Right lobe of liver (tissue), 6 donors: ENCODE data around the gene OR5AK2. TPM values are rescaled to one million over a fixed set of nuclear protein-coding genes. Genes with fewer than 3 reads are reported as not detected.

Experiments
- ATAC-seq, 4 donors: fragments of 200-7000 bp; cut with Tn5 transposase; one replicate each; pipeline ENCODE4 v1.9.1; 2020; ENCODE audit warnings: mild to moderate bottlenecking in 4 of 4, moderate library complexity in 4 of 4
- DNase-seq, 3 donors: peaks; one replicate each; pipeline ENCODE4 v3.0.0-alpha.2; 2020
- H3K27ac ChIP-seq, 3 donors: fragments of 200-600 bp; one replicate each; pipeline ENCODE4 v1.8.0; 2022
- H3K27me3 ChIP-seq, 2 donors: fragments of 200-600 bp; one replicate each; pipeline ENCODE4 v1.8.0; 2022
- H3K36me3 ChIP-seq, 4 donors: fragments of 200-600 bp; sonication (generic) in 1 of 4; one replicate each; pipeline versions ENCODE4 v1.5.1 to v1.8.0; 2017 to 2022; ENCODE audit warnings: control low read depth in 1 of 4
- H3K4me1 ChIP-seq, 4 donors: fragments of 200-600 bp; sonication (generic) in 1 of 4; one replicate each; pipeline versions ENCODE4 v1.5.1 to v1.8.0; 2017 to 2022; ENCODE audit warnings: control low read depth in 1 of 4
- H3K4me3 ChIP-seq, 3 donors: fragments of 200-600 bp; one replicate each; pipeline ENCODE4 v1.8.0; 2022
- H3K9me3 ChIP-seq, 4 donors: fragments of 200-600 bp; sonication (generic) in 1 of 4; one replicate each; pipeline versions ENCODE4 v1.5.1 to v1.8.0; 2017 to 2022; ENCODE audit warnings: control low read depth in 1 of 4
- POLR2A ChIP-seq: fragments of 450-650 bp; IDR thresholded peaks from one replicate; pipeline ENCODE4 v1.6.1; 2017; ENCODE audit warnings: antibody characterized with exemption, mild to moderate bottlenecking
- WGBS: methylation state at CpG from one replicate; pipeline ENCODE4 v1.1.6; 2018; ENCODE audit warnings: low coverage, low lambda C conversion rate; ENCODE audit not compliant: insufficient coverage; ENCODE audit errors: missing lambda C conversion rate; 5-methylcytosine and 5-hydroxymethylcytosine counted together
- intact Hi-C, 2 donors: fragments of 100-400 bp; cut with DNase I; formaldehyde crosslinking; loops; one replicate each; pipeline versions ENCODE4 v1.11.2 to v1.14.1; 2022
- total RNA-seq, 6 experiments: library from RNA; depleted of rRNA in 2 of 6; stranded (reverse); fragments of >200 nt in 2 of 6; fragmentation: NEBNext Ultra II Directional in 3 of 6; extraction: Animal tissue kit (Norgen Biotek cat#: 25700) in 3 of 6; gene quantifications; one replicate each; pipeline versions ENCODE4 v1.1.0 to v1.2.4, GENCODE V29; 2016 to 2023
- TF ChIP-seq, protein P1 (sequence below), 4 donors: fragments of 200-600 bp in 3 of 4; fragments of 450-650 bp in 1 of 4; IDR thresholded peaks; one replicate each; pipeline versions ENCODE4 v1.5.1 to v1.8.0; 2016 to 2022; ENCODE audit warnings: antibody characterized with exemption in 4 of 4, mild to moderate bottlenecking in 2 of 4
- donor health status: DM: no; HTN: yes; CAD: no.
- donor health status: DM: no; HTN: no; CAD: no.
- donor health status: DM: no; HTN: no; CAD: no.
- donor health status: DM: no; HTN: yes; CAD: no.
- donor health status: DM: no; HTN: yes; CAD: no.

The OR5AK2 gene
- total RNA-seq, 6 experiments from 2014 or later = not detected

- DNase-seq = no peak
- intact Hi-C loops = no loop called here
- no peak for TF ChIP-seq POLR2A
- TF ChIP-seq, protein P1, sequence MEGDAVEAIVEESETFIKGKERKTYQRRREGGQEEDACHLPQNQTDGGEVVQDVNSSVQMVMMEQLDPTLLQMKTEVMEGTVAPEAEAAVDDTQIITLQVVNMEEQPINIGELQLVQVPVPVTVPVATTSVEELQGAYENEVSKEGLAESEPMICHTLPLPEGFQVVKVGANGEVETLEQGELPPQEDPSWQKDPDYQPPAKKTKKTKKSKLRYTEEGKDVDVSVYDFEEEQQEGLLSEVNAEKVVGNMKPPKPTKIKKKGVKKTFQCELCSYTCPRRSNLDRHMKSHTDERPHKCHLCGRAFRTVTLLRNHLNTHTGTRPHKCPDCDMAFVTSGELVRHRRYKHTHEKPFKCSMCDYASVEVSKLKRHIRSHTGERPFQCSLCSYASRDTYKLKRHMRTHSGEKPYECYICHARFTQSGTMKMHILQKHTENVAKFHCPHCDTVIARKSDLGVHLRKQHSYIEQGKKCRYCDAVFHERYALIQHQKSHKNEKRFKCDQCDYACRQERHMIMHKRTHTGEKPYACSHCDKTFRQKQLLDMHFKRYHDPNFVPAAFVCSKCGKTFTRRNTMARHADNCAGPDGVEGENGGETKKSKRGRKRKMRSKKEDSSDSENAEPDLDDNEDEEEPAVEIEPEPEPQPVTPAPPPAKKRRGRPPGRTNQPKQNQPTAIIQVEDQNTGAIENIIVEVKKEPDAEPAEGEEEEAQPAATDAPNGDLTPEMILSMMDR (IDR thresholded peaks at IDR 0.05) = no peak
- Histone ChIP-seq H3K4me3 (no peak overlapping the region), H3K4me1 (no peaks in the 10 kb centered on the region), H3K27me3 (no peaks in the 10 kb centered on the region), H3K27ac (no peak overlapping the region), H3K36me3 (no peaks in the 10 kb centered on the region), H3K9me3 (peaks cover 0 to 3% (median 0%) of the 10 kb centered on the region in 4 donors)
- ATAC-seq = no peak
- 36% methylated on average over 1 of the region's 1 CpG for WGBS
These were observed 21.0 kb upstream of the OR5AK2 start for GRCh38 chr11:56967726-56968125.

- Histone ChIP-seq H3K4me3 (no peak overlapping the region), H3K27me3 (no peaks in the 10 kb centered on the region), H3K27ac (no peak overlapping the region), H3K36me3 (no peaks in the 10 kb centered on the region), H3K9me3 (peaks cover 0 to 3% (median 0%) of the 10 kb centered on the region in 4 donors), H3K4me1 (no peaks in the 10 kb centered on the region)
- ATAC-seq (no peak), DNase-seq (no peak)
- TF ChIP-seq, protein P1 (IDR thresholded peaks at IDR 0.05) = no peak
- no peak for TF ChIP-seq POLR2A
- 38% methylated on average over 2 of the region's 4 CpGs for WGBS
- intact Hi-C loops = no loop called here
These were observed 20.2 kb upstream of the OR5AK2 start for GRCh38 chr11:56968524-56968923.

DNA sequence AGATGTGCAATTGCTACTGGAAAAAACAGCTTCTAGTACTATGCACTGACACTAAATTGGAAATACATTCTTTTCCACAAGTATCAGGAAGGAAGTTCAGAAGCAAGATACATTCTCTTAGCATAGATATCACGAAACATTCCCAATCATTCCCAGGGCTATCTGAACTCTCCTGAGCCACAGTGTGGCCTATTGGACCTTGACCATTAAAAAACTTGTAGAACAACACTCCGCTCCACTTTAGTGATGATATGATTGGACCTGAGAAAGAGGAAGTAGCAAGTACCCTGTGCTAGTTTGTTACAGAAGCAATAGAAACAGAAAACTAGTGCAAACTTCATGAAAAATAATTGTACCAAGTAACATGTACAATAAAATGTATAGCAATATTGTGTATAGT, 11.4 kb upstream of the OR5AK2 start:
- Histone ChIP-seq H3K4me3 (no peak overlapping the region), H3K27ac (no peak overlapping the region), H3K27me3 (no peaks in the 10 kb centered on the region), H3K9me3 (peaks cover 0 to 2% (median 0%) of the 10 kb centered on the region in 4 donors), H3K36me3 (no peaks in the 10 kb centered on the region), H3K4me1 (no peaks in the 10 kb centered on the region)
- ATAC-seq = peak in 1 of 4 donors; percentile 16
- TF ChIP-seq POLR2A = no peak
- TF ChIP-seq, protein P1 (IDR thresholded peaks at IDR 0.05) = no peak
- DNase-seq = no peak
- 39% methylated on average over 2 of the region's 2 CpGs for WGBS
- intact Hi-C loops = no loop called here

DNA sequence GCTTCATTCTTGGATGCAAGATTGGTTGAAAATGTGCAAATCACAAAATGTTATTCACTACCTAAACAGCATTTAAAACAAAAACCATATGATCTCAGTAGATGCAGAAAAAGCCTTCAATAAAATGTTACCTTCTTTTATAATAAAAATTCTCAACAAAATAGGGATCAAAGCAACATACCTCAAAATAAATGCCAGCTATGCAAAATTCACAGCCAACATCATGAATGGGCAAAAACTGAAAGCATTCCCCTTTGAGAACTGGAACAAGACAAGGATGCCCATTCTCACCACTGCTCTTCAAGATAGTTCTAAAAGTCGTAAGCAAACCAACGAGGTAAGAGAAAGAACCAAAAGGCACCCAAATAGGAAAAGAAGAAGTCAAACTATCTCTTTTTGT, 2.0 kb downstream of the OR5AK2 start:
- Histone ChIP-seq H3K9me3 (no peaks in the 10 kb centered on the region), H3K27ac (no peak overlapping the region), H3K4me3 (no peak overlapping the region), H3K27me3 (no peaks in the 10 kb centered on the region), H3K4me1 (no peaks in the 10 kb centered on the region), H3K36me3 (no peaks in the 10 kb centered on the region)
- intact Hi-C loops = no loop called here
- no peak for TF ChIP-seq POLR2A
- TF ChIP-seq, protein P1 (IDR thresholded peaks at IDR 0.05) = no peak
- DNase-seq (no peak), ATAC-seq (no peak)
- WGBS = 27% methylated on average over 2 of the region's 2 CpGs

DNA sequence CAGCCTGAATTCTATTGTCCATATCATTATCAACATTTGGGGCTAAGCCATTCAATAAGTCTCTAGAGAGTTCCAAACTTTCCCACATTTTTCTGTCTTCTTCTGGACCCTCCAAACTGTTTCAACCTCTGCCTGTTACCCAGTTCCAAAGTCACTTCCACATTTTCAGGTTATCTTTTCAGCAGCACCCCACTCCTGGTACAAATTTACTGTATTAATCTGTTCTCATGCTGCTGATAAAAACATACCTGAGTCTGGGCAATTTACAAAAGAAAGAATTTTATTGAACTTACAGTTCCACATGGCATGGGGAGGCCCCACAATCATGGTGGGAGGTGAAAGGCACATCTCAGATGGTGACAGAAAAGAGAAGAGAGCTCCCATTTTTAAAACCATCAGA, 5.8 kb downstream of the OR5AK2 start:
- Histone ChIP-seq H3K27ac (no peak overlapping the region), H3K9me3 (no peaks in the 10 kb centered on the region), H3K36me3 (no peaks in the 10 kb centered on the region), H3K4me3 (no peak overlapping the region), H3K27me3 (no peaks in the 10 kb centered on the region), H3K4me1 (no peaks in the 10 kb centered on the region)
- ATAC-seq (no peak), DNase-seq (no peak)
- TF ChIP-seq, protein P1 (IDR thresholded peaks at IDR 0.05) = no peak
- no peak for TF ChIP-seq POLR2A
- intact Hi-C loops = no loop called here
